NCI-H146 treated with DMSO at 0.1 percent for 48 hours (cell line): Measurements from ENCODE around the gene GUCA2B.
A peak's percentile ranks its signal among the peaks of the same experiment; 100 is the strongest.

ENCODE experiments used
- DNase-seq: peaks from one replicate; lab custom pipeline; 2025; ENCODE audit not compliant: unreplicated experiment; lab: John Stamatoyannopoulos, UW

The GUCA2B gene

DNA sequence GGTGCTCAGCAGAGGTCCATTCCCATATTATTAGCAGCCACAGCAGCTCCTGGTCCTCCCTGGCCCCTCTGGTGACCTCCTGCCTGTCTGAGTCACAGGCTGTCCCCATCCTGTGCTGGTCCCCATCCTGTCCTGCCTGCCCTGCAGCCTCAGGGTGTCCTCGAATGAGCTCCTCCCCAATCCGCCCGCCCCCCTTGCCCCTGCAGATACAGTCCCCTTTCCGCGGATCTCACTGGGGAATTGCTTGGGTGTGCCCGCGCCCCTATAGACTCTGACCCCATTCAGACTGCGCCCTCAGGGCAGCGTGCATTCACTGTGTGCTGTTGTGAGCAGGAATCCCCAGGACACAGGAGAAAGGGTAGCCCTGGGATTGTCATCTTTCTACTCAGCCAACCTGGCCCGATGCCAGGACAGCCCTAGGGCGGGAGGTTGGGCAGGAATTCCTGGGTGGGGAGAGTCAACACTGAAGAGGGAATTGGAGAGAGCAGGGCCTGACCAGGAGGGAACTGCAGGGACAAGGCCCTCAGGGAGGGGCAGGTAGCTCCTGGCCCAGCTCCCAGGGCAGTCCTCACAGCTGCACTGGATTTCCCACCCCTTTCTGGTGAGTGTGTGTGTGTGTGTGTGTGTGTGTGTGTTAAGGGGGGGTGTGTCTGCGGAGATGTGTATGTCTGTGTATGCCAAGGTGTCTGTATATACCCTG lies 12.5 kb downstream of the GUCA2B start:
- DNase-seq: peak; percentile 70

GRCh38 chr1:42167611-42168390 lies 14.6 kb downstream of the GUCA2B start:
- no peak for DNase-seq

DNA sequence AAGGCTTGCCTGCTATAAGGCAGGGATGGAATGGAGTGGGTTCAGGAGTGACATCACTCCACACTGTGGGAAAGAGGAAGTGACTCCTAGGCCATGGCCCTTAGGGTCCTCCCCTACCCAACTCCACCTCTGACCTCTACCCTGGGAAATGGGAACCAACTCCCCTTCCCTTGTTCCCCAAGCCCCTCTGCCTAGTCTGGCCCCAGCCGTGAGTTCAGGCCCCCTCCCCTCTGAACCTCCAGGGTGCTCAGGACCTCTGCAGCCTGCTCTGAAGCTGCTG lies 15.1 kb downstream of the GUCA2B start:
- DNase-seq: no peak

- no peak for DNase-seq
Measured at GRCh38 chr1:42168763-42169162, 15.6 kb downstream of the GUCA2B start.

DNA sequence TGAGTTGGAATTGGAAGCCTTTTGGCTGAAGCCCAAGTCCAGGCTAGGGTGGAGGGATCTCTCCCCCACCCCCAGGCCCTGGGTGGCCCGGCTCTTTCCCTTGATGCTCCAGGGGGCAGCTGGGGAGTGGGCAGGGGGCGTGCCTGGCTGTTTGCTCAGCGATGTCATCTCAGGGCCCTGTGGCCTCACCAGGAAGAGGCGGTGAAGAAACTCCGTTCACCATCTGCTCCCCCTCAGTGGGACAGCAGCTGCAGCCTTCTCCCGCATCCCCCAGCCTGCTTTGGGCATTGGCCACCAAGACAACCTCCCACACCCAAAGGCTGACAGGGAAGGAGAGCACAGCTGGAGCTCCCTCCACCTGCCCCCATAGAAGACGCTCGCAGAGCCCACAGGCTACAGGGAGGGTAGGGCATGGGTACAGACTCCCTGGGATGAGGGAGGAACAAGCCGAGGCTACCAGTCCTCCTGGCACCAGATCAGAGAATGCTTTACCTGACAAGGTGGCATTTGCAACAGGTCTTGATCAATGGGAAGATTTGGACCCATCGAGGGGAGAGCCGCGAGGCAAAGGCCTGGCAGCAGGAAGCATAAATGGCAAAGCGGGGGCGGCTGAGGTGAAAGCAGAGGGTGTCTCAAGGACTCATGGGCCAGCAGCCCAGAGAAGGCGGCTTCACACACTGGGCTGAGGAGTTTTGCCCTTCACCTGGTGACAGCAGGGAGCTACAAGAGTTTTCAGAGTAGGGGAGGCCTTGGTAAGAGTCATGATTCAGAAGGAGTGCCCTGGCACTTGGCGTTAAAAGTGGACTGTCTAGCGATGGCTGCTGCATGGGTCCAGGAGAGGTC lies 17.8 kb downstream of the GUCA2B start:
- no peak for DNase-seq

DNA sequence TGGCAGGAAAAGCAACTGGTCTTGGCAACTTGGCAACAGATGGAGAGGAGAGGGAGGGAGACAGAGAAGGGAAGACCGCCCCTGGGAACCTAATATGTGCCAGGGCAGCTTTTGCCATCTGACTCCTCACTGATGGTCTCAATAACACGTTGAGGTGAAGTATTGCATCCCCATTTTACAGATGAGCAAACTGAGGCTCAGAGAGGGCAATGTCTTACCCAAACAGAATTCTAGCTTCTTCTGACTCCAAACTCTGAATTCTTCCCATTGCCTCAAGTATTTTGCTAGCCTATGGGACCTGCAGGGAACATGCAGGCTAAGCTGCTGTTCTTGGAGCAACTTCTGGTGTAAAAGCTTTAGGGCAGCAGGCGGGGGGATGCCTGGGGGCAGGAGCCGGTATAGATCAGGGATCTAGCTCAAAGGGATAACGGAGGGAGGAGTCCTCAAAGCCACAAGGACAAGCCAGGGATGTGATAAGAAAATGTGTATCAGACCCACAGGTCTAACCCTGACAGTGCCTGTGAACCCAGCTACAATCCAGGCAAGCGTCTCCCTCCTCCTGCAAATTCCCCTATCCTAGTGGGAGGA lies 18.6 kb downstream of the GUCA2B start:
- no peak for DNase-seq

DNA sequence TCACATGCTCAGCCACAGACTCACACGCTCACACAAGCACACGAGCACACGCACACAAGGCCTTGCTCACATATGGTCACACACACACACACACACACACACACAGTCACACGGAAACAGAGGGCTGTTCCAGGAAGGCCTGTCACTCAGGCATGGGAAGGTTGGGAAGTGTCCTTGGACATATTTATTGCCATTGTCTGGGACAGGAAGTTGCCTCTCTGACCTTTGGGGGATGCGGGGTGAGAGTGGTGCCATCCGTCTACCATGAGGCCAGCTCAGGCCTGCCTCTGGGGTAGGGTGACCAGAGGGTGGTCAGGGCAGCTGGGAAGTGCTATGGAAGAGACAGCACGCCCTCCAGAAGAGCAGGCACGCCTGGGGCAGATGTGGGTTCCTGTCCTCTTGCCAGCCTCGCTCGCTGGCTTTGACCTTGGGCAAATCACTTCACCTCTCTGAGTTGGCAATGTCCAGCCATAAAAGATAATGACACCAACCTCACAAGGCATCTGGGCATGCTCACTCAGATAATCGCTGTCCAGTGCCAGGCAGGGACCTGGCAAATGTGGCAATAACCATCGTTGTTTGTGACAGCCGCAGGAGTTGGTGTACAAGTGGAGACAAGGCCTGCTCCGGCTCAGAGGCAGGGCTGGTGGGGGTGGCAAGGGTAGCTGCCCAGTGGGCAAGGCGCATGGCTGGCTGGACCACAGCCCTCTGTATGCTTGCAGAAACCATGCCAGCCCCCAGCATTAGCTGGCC lies 19.3 kb downstream of the GUCA2B start:
- DNase-seq: no peak

GRCh38 chr1:42173155-42173933 lies 20.1 kb downstream of the GUCA2B start:
- no peak for DNase-seq

DNA sequence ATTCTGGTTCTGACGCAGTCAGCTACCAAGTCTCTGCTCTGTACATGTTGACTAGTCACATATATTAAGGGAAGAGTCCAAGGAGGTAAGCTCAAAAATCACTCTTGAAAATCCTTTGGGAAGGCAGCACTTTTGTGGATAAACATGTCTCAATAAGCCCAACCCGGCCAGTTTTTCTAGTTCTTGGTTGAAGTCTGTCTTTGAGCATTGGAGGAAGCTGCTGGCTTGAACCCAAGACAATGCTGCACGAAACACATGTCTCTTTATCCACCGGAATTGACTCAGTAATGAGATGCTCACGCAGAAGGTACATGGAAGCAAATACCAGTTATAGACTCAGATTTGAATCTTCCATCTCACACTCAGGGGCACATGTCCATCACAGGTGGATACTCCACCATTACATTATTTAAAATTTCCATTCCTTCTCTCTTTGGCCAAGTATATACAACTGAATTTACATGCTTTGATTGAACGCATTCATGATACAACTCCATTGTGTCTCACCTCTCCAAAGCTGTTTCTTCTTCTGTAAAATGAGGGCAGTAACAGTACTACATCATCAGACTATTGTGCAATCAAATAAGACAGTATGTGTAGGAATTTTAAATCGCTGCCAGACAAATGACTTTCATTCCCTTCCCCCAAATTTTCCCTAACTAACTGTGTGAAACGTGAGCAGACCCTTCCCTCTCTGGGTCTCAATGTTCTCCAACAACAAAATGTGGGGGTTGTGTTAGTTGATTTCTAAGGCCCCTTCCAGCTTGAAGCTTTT lies 20.9 kb downstream of the GUCA2B start:
- DNase-seq: no peak

DNA sequence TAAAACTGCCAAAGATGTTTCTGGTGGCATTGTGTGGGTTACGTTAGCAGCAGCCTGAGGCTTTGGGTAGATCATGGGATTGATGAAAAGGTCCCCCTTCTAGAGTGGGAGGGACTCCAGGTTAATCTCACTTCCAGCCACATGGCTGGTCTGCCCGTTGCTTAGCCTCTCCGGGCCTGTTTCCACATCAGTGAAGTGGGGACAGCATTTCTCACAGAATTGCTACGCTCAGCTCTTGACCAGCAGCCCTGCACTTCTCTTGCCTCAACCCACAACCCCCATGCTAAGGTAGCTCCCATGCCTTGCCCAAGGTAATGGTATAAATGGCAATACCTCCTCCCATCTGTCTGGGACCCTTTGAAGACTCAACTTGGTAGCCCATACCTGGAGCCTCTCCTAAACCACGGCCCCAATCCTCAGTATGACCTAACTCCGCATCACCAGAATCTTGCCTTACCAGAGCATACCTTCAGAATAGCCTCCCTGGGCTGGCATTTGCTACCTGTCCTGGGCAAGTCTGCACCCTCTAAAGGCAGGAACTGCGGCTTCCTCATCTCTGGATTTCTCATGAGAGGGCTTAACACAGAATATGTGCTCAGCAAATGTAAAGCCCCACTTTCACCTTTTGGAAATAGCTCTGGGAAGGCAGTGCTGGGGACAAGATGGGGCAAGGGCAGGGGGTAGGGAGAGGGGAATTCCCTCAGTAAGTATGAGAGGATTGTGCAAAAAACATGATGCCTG lies 22.3 kb downstream of the GUCA2B start:
- DNase-seq: no peak

DNA sequence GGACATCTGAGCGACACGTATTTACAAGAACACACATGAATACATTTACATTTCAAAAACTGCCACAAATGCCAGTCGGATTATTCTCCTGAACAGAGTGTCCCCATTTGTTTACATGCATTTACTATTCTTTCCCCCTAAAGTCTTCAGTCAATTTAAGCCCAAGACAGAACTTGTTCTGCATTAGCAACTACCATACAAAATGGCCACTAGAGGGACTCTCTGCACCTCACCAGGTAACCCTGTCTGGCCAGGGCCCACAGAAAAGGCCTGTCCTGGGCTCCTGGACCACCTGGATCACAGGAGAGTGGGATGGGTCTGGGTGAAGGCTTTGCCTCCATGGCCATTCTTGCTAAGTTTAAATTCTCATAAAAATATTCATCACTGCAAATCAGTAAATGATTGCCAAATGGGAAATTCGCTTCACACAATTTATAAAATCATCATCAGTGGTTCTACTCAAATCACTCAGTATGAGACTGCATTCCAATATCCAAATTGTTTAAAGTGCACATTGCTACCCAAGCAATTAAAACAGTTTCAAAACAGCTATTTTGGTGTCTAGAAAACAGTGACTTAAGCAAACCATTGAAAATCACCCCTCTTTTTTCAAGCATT lies 23.8 kb downstream of the GUCA2B start:
- peak; percentile 34 for DNase-seq

GRCh38 chr1:42177541-42177981 lies 24.4 kb downstream of the GUCA2B start:
- DNase-seq: peak; percentile 23

GRCh38 chr1:42178249-42178648 lies 25.0 kb downstream of the GUCA2B start:
- DNase-seq: no peak

DNA sequence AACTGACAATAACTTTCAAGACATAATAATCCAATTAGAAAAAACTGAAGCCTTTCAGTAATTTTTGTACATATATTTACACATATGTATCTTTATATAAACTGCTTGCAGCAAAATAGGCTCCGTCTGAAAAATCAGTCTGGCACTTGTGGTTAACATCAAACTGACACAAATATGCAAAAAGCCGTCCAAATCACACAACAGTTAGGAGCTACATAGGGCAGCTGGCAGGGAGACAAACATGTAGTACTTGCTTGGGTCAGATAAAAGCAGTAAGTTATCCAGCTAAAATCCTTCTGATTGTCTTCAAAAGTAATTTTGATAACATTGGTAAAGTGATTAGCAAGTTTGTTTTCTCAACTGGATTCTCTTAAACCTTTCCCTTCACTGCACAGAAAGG lies 26.1 kb downstream of the GUCA2B start:
- DNase-seq: no peak

- no peak for DNase-seq
Measured at GRCh38 chr1:42179900-42180329, 26.7 kb downstream of the GUCA2B start.

DNA sequence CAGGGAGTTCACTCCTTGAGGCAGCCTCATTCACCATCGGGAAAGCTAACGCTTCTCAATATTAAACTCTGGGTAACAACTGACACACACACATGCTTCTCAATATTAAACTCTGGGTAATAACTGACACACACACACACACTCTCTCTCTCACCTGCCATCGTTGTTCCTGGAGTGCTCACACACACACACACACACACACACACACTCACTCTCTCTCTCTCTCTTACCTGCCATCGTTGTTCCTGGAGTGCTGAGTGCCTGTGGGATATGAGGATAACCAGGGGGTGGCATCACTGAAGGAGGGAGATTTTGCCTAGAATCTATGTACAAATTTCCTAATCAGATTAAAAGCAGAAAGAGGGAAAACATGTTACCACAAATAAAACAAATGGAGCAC lies 28.5 kb downstream of the GUCA2B start:
- no peak for DNase-seq

GRCh38 chr1:42183210-42183956 lies 30.2 kb downstream of the GUCA2B start:
- DNase-seq: no peak

DNA sequence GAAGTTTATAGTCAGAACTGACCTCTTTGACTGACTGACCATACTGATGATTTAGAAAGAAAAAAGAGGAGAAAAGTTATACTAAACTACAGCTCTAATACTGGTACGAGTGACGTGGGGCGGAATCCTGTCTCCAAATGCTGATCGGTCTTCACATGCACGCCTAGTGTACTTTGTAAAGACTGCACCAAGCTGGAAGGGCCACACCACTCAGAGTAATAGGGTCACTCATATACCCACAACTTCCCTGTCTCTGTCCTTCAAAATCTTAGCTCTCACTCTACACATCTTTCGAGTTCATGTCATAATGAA lies 30.7 kb downstream of the GUCA2B start:
- DNase-seq: no peak
